T-helper 2 cell treated with Interferon-gamma antibody and Interleukin-4, amounts not matched to agents 5 μg/mL and 100 μg/mL, for 36 hours (primary cell): Measurements from ENCODE around the gene WDR18.
A peak's percentile ranks its signal among the peaks of the same experiment; 100 is the strongest.

Experiments used
- DNase-seq: peaks from one replicate; pipeline ENCODE4 v3.0.0; 2021; ENCODE audit warnings: low spot score
- H3K27ac Mint-ChIP-seq: one replicate; pipeline ENCODE4 v1.8.0; 2021; ENCODE audit warnings: mild to moderate bottlenecking, mixed read lengths
- H3K27me3 Mint-ChIP-seq: one replicate; pipeline ENCODE4 v1.8.0; 2021; ENCODE audit warnings: low read depth, mixed read lengths
- H3K36me3 Mint-ChIP-seq: one replicate; pipeline ENCODE4 v1.8.0; 2021; ENCODE audit warnings: low read depth, mixed read lengths
- H3K4me1 Mint-ChIP-seq: one replicate; pipeline ENCODE4 v1.8.0; 2021; ENCODE audit warnings: low read depth, mixed read lengths
- H3K4me3 Mint-ChIP-seq: one replicate; pipeline ENCODE4 v1.8.0; 2022; ENCODE audit warnings: mild to moderate bottlenecking, moderate library complexity, mixed read lengths
- H3K9me3 Mint-ChIP-seq: one replicate; pipeline ENCODE4 v1.8.0; 2021; ENCODE audit warnings: mixed read lengths

The WDR18 gene

DNA sequence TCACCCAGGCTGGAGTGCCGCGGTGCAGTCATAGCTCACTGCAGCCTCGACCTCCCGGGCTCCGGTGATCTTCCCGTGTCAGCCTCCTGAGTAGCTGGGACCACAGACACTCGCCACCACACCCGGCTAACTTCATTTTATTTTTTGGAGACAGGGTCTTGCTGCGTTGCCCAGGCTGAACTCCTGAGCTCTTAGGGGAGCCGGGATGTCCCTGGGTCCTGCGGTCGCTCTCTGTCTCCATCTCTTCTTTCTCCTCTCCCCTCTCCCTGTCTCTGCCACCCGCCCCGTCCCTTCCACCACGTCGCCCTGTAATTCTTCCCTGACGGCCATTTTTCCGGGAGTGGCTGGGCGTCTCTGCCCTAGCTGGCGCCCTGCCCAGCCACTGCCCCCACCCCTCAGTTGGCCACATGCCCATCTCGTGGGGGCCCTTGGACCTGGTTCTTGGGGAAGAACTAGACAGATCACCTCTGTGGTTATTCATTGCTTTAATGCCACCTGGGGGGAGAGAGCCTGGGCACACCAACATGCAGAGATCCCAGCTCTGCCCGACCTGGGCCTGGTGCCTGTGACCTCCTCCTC lies 39.4 kb upstream of the WDR18 start:
- Mint-ChIP-seq H3K36me3 (peaks cover 14% of the 10 kb centered on the region), H3K27me3 (peaks cover 2% of the 10 kb centered on the region), H3K4me3 (no peak overlapping the region), H3K9me3 (no peaks in the 10 kb centered on the region), H3K4me1 (peaks cover 13% of the 10 kb centered on the region), H3K27ac (no peak overlapping the region)
- DNase-seq: no peak

DNA sequence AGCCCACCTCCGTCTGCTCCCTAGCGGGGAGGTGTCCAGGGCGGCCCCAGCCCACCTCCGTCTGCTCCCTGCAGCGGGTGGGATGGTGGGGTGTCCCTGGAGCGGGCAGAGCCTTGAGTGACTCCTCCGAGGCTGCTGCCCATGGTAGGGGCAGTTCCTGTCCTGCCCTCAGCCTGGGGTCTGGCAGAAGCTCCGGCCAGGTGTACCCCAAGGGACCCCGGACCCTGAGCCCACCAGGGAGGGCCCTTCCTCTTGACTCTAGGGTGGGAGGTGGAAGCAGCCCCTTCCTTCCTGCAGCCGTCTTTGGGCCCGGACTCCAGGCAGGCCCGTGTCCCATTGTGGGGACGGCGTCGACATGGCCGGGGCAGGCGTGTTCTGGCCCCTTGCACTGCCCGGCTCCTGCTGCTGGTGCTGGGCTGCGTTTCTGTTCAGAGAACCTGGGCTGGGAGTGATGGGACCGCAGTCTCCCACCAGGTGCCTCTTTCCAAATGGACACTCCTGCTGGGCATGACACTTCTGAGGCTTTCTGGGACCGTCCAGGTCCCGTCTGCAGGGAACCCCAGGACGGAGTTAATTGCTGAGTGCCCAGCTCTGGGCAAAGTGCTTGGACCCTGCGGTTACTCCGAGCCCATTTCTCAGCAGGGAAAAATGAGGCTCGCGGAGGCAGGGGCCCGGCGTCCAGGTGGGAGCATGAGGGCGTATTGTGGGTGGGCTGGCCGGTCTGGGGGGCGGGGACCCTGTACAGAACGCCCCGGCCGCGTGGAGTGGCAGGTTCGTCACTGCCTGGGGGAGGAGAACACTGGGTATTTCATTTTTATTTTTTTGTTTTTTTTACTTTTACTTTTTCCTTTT lies 38.5 kb upstream of the WDR18 start:
- H3K4me1 Mint-ChIP-seq: peaks cover 7% of the 10 kb centered on the region
- peaks cover 8% of the 10 kb centered on the region for H3K36me3 Mint-ChIP-seq
- H3K27ac Mint-ChIP-seq: no peak overlapping the region
- H3K27me3 Mint-ChIP-seq: no peaks in the 10 kb centered on the region
- H3K9me3 Mint-ChIP-seq: no peaks in the 10 kb centered on the region
- no peak overlapping the region for H3K4me3 Mint-ChIP-seq
- DNase-seq: no peak

DNA sequence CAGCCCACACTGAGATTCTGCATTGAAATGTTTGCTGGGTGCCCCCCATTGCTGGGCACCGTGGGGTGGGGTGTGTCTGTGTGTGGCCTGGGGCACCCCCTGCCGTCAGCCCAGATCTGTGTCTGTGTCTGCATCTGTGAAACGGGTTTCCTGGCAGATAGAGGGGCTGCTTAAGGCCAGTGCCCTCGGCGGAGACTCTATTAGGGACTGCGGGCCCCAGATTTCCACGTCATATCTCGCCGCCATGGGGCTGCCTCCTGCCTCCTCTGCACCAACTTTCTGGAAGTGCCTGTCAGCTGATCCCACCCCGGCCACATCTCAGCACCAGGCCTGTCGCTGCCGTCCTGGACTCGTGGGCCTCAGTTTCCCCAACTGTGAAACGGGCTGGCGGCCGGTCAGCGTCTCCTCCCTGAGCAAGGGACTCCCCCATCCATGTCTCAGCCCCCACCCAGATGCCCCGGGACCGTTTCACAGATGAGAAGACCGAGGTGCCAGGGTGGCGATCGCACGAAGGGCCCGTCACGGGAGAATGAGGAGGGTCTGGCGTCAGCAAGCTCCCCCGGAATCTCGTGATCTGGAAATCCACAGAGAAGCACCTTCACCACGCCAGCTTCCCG lies 36.9 kb upstream of the WDR18 start:
- Mint-ChIP-seq H3K9me3 (no peaks in the 10 kb centered on the region), H3K27me3 (no peaks in the 10 kb centered on the region), H3K27ac (no peak overlapping the region), H3K4me3 (no peak overlapping the region), H3K36me3 (peaks cover 3% of the 10 kb centered on the region), H3K4me1 (peaks cover 3% of the 10 kb centered on the region)
- no peak for DNase-seq

DNA sequence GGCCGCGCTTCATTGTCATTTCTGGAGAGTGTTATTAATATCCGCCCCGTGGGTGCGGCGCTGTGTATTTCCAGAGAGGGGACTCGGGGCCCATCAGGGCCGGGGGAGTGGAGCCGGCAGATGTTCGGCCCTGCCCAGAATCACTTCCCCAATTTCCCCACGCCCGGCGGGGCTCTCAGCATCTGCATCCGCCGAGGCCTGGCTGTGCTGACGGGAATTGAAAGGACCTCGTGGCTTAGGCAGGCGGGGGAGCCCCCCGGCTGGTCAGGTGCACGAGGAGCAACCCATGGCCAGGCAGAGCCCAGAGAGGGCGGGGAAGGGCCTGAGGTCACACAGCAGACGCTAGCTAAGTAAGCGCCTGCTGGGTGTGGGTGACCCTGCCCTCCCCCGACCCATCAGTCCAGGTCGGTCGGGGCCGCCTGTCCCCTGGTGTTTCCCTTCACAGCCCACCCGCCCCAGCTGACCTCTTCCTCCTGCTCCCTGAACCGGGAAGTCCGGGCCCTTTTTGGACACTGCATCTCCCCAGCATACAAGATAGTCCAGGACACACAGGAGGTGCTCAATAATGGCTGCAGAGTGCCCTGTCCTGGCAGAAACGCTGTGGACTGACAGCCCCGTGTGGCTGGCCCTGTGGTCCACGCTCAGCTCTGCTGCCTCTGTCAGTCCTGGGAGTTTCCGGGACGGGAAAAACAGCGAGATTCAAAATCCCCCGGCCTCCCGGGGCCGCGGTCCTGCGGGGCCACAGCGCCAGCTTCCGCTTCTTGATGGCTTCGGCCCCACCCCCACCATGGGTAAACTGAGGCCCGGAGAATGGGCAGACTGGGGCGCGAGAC lies 36.2 kb upstream of the WDR18 start:
- H3K4me1 Mint-ChIP-seq: peaks cover 3% of the 10 kb centered on the region
- H3K4me3 Mint-ChIP-seq: no peak overlapping the region
- peaks cover 3% of the 10 kb centered on the region for H3K36me3 Mint-ChIP-seq
- DNase-seq: no peak
- H3K27ac Mint-ChIP-seq: no peak overlapping the region
- H3K9me3 Mint-ChIP-seq: no peaks in the 10 kb centered on the region
- no peaks in the 10 kb centered on the region for H3K27me3 Mint-ChIP-seq

DNA sequence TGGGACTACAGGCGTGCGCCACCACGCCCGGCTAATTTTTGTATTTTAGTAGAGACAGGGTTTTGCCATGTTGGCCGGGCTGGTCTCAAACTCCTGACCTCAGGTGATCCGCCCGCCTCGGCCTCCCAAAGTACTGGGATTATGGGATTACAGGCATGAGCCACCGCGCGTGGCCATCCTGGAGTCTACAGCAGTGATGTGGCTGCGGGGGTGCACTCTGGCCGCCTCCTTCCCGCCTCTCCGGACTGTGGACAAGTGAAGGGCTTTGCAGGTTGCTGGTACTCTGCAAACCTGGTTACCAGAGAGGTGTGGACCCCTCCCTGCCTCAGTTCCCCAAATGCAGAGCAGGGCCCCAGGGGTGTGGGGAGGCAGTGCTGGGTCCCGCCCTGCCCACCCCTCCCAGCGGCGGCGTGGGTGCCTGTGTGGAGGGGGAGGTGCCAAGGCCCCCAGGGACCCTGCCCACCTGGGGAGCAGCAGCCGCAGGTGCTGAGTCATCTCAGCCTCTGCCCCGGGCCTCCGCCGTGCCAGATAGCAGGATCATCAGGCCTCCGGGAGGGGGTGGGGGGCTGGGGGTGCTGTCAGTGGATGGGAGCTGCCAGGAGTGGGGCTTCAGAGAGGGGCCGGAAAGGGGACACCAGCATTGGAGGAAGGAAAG lies 35.2 kb upstream of the WDR18 start:
- Mint-ChIP-seq H3K4me1 (peaks cover 3% of the 10 kb centered on the region), H3K4me3 (no peak overlapping the region), H3K27me3 (no peaks in the 10 kb centered on the region), H3K9me3 (no peaks in the 10 kb centered on the region), H3K36me3 (no peaks in the 10 kb centered on the region), H3K27ac (no peak overlapping the region)
- no peak for DNase-seq

DNA sequence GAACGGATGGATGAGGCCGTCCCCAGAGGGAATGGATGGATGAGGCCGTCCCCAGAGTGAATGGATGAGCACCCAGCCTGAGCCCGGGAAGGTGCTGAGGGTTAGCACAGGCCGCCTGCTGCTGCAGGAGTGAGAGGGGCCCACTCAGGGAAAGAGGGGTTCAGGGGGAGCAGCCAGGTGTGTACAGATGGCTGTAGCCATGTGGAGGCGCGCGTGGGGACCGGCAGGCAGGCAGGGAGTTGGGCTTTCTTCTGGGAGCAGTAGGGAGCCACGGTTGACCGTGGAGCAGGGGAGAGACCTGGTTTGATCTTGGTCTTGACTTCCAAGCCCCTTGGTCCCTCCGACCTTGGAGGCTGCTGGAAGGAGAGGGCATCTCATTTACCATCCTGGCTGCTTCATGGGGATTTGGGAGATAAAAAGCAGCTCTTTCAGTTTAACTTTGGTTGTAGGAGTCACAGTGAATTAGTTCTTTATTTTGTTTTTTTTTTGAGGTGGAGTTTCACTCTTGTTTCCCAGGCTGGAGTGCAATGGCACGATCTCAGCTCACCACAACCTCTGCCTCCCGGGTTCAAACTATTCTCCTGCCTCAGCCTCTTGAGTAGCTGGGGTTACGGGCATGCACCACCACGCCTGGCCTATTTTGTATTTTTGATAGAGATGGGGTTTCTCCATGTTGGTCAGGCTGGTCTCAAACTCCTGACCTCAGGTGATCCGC lies 33.6 kb upstream of the WDR18 start:
- no peaks in the 10 kb centered on the region for H3K36me3 Mint-ChIP-seq
- H3K4me3 Mint-ChIP-seq: no peak overlapping the region
- no peaks in the 10 kb centered on the region for H3K27me3 Mint-ChIP-seq
- H3K9me3 Mint-ChIP-seq: no peaks in the 10 kb centered on the region
- H3K27ac Mint-ChIP-seq: no peak overlapping the region
- H3K4me1 Mint-ChIP-seq: no peaks in the 10 kb centered on the region
- DNase-seq: no peak

DNA sequence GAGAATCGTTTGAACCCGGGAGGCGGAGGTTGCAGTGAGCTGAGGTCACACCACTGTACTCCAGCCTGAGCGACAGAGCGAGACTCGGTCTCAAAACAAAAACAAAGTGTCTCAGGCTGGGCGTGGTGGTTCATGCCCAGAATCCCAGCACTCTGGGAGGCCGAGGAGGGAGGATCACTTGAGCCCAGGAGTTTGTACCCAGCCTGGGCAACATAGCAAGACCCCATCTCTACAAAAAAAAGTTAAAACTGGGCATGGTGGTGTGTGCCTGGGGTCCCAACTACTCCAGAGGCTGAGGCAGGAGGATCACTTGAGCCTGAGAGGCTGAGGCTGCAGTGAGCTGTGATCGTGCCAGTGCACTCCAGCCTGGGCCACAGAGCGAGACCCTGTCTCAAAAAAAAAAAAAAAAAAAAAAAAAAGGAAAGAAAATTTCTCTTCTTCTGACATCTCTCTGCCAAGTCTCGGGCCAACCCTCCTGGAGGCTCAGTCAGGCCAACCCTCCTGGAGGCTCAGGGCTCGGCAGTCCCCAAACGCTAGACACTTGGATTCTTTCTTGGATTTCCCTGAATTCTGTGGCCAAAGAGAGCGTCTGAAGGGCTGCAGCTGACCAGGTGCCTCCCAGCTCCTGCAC lies 32.0 kb upstream of the WDR18 start:
- DNase-seq: no peak
- H3K36me3 Mint-ChIP-seq: no peaks in the 10 kb centered on the region
- peak overlapping the region; percentile 45 for H3K27ac Mint-ChIP-seq
- H3K4me3 Mint-ChIP-seq: peak overlapping the region; percentile 18
- H3K27me3 Mint-ChIP-seq: no peaks in the 10 kb centered on the region
- no peaks in the 10 kb centered on the region for H3K9me3 Mint-ChIP-seq
- no peaks in the 10 kb centered on the region for H3K4me1 Mint-ChIP-seq

DNA sequence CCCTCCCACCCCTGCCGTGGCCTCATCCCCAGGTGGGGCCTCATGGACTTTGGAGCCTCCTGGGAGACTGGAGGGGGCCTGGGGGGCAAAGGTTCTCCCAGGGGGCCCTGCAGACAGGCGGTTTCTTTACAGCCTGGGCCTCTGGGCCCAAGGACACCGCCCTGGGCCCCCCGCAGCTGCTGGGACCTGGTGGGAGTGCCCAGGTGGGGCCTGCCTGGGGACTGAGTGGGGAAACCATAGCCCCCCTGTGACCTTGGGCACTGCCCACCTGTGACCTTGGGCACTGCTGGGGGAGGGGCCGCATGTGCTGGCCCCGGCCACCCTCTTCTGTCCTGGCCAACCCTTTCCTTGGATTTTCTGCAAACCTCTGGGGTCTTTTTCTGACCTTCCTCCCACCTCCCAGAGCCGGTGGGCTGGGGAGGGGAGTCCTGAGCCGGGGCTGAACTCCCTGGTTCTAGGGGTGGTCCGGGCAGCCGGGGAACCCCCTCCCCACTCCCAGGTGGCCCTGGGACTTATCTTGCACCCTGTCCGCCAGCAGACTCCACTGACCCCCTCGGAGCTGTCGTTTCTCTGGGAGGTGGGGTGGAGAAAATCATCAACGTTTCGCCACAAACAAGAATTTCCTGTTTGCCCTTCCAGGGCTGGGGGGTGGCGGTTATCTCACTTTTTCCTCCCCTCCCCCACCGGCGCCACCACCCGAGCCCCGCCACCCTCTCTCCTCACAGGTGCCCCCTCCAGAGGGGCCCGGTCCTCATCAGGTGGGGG lies 31.3 kb upstream of the WDR18 start:
- Mint-ChIP-seq H3K36me3 (no peaks in the 10 kb centered on the region), H3K4me3 (peak overlapping the region; percentile 51), H3K27me3 (no peaks in the 10 kb centered on the region), H3K4me1 (no peaks in the 10 kb centered on the region), H3K9me3 (no peaks in the 10 kb centered on the region), H3K27ac (peak overlapping the region; percentile 57)
- DNase-seq: no peak

DNA sequence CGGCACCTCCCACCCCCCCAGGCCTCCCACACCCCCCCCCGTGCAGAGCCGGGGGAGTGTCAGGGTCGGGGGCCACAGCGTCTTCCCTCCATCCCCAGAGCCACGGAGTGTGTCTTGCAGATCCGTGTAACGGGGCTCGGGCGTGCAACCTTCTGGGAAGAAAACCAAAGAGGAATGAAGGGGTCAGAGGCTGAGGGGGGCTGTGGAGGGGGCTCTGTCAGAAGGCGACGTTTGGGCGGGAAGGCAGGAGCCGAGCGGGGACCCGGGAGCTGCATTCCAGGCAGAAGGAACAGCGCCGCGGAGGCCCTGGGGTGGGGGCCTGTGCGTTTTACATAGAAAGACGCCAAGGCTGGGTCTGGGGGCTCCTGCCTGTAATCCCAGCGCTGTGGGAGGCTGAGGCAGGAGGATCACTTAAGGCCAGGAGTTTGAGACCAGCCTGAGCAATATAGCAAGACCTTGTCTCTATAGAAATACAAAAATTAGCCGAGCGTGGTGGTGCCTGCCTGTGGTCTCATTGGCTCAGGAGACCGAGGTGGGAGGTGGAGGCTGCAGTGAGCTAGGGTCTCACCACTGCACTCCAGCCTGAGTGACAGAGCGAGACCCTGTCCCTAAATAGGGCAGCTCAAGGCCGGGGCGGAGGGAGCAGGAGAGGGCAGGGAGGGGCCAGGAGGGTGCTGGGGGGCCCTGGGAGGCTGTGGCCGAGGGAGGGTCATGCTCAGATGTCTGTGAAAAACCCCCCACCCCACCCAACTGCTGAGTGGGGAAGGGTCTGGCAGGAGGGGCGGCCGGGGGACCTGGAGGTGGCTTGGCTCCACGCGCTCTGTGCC lies 30.5 kb upstream of the WDR18 start:
- Mint-ChIP-seq H3K27ac (peak overlapping the region; percentile 26), H3K9me3 (no peaks in the 10 kb centered on the region), H3K4me1 (no peaks in the 10 kb centered on the region), H3K36me3 (no peaks in the 10 kb centered on the region), H3K27me3 (no peaks in the 10 kb centered on the region), H3K4me3 (no peak overlapping the region)
- DNase-seq: no peak

DNA sequence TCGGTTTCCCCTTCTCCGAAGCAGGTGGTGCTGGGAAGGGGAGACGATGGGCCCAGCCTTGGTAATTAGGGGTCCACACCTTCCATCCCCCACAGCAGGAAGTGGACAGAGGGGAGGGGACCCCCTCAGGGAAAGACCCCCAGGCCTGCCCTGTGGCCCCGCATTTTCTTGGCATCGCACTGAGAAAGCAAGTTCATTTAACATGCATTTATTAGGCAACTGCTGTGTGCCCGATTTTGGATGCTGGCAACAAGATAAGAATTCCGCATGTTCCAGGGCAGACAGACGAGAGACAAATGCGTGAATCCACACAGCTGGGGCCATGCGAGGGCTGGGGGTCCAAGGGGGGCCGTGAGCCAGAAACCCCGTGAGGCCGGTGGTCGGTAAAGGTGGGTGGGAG lies 29.9 kb upstream of the WDR18 start:
- DNase-seq: no peak
- Mint-ChIP-seq H3K4me3 (no peak overlapping the region), H3K27ac (no peak overlapping the region), H3K9me3 (no peaks in the 10 kb centered on the region), H3K27me3 (no peaks in the 10 kb centered on the region), H3K4me1 (peaks cover 2% of the 10 kb centered on the region), H3K36me3 (no peaks in the 10 kb centered on the region)

DNA sequence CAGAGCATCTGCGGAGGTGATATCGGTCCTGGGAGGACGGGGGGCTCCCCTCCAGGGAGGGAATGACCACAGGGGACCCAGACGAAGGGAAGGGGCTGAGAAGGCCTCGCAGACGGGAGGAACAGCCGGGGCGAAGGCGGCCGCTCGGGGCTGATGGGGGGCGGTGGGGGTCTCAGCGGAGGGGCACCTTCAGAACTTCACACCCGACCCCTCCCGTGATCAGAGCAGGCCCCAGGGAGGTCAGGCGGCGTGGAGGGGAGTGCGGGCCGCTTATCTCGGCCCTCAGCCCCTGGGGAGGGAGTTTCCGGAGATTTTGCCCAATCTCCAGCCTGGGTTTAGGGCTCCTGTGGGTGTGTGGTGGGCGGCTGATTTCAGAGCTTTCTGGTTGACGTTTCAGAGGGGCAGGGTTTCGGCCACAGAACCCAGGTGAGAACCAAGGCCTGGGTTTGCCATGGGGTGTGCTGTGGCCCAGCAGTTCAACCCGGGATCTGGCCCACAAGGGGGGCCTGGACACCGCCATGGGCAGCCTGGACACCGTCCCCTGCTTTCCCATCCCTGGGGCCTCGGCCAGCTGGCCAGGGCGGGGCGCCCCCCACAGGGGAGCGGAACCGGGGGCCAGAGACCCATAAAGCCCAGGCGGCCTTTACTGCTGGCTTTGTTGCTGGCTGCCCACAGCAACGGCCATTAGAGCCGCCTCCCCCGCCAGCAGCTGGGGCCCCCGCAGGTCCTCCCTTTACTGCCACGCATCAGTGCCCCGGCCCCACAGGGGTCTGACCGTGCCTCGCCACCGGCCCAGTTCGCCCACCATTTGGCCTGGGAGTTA lies 29.3 kb upstream of the WDR18 start:
- H3K36me3 Mint-ChIP-seq: no peaks in the 10 kb centered on the region
- no peak overlapping the region for H3K4me3 Mint-ChIP-seq
- peaks cover 2% of the 10 kb centered on the region for H3K4me1 Mint-ChIP-seq
- no peaks in the 10 kb centered on the region for H3K9me3 Mint-ChIP-seq
- no peak overlapping the region for H3K27ac Mint-ChIP-seq
- no peaks in the 10 kb centered on the region for H3K27me3 Mint-ChIP-seq
- DNase-seq: no peak
